ENCODE measurements around the gene VMP1. TPM values are rescaled to one million over a fixed set of nuclear protein-coding genes. Genes with fewer than 3 reads are reported as not detected.
"Not testable (repeated sequence)": the region's sequence is repeated elsewhere in the genome, so short reads cannot be mapped to it uniquely, and the experiment has no call there.

VMP1 gene
- total RNA-seq, 2 donors from 2014 or later, result 259 to 390 TPM

DNA sequence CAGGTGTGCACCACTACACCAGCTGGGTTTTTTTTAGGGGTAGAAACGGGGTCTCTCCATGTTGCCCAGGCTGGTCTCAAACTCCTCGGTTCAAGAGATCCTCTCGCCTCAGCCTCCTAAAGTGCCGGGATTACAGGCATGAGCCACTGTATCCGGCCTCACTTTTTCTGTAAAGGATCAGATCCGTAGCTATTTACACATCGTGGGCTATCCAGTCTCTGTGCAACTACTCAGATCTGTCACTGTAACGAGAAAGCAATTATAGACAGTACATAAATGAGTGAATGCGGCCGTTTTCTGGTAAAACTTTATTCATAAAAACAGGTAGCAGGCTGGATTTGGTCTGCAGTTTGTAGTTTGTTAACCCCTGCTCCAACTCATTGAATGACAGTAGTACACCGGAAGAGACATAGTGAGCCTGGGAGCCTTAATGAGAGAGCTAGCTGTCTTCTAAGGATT, 44.5 kb downstream of the VMP1 start:
- no peak for DNase-seq (ENCODE audit: low spot score)
- intact Hi-C loops (cut with DNase I), result loop anchor here in 1 of 2 donors (2.0 kb wide), 1 partner anchor 107 kb away; no protein-coding TSS in a partner anchor

DNA sequence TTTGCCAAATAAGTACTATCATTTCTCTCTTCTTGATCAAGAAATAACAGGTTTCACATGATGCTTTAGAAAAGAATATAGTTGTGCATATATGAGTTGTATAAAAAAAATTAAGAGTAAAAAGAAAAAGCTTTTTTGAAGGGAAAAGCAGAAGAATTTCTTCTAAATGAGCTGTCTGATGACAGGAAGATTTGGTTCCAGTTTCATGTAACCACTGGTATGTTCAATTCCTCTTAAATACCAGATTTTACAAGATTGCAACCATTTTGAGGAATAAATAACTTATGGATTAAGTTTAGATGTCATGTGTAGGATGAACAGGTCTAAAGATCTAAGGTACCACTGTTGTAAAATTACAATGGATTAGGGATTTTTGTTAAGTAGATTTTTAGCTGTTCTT, 45.0 kb downstream of the VMP1 start:
- no peak for DNase-seq (ENCODE audit: low spot score)
- intact Hi-C loops (cut with DNase I), result no loop called here

DNA sequence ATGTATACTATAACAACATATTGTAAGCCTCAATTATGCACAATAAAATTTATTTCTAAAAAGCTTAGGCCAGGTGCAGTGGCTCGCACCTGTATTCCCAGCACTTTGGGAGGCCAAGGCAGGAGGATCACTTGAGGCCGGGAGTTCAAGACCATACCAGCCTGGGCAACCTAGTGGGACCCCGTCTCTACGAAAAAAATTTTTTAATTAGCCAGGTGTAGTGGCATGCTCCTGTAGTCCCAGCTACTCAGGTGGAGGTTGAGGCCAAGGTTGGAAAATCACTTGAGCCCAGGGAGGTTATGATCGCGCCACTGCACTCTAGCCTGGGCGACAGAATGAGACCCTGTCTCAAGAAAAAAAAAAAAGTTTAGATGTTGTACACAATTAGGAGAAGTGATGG, 45.5 kb downstream of the VMP1 start:
- intact Hi-C loops (cut with DNase I), result no loop called here
- no peak for DNase-seq (ENCODE audit: low spot score)

DNA sequence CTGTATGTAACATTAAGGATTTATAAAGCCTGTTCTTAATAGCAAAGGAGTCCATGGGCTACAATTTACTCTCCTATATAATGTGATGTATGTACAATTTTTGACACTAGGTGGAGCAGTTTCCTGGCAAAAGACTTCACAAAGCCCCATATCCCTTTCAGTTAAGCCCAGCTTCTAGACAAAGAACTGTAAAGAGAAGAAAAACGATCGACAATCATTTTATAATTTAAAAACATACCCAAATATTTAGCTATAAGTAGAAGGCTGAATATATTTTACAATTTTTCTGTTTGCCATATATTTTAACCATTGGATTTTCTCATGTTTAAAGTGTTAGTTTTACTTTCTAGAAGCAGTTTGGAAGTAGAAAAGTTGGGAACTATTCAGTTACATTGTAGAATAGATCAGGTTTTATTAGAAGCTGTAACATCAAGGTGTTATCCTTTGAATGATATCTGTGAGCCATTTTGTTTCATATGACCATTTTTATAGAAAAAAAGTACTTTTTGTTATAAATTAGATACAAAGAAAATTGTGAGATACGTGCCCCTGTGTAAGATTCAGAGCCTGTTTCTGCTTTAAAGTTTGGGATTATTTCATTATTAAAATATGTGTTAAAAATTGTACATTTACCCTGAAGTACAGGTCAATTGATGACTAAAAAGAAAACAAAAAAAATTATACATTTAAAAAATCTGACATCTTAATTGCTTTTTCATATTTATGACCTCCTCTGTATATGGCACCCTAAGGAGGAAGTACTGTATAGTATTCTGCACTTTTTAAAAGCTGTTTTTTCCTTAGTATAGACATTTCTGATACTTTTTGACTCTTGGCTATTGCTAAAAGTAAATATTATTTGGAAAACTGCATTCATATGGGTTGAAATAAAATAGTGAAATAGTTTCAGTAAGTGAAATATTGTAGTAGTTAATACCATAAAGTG, 46.3 kb downstream of the VMP1 start:
- intact Hi-C loops (cut with DNase I), result no loop called here
- no peak for DNase-seq (ENCODE audit: low spot score)

DNA sequence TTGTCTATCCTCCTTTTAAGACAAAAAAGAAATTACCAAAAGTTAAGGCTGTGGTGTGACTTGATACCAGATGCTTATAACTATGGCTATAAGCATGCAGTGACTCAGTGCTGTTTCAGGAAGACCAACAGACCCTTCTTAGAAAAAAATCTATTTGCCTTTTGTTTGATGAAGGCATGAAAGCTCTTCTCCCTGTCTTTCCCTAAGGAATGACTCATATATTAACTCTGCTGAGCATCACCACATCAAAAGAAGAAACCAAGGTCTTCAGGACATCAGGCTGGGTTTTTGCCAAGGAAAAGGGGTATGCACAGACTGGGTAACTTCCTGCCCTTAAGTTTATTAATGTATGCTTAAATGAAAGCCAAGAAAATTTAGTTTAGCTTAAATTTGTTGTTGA, 47.1 kb downstream of the VMP1 start:
- intact Hi-C loops (cut with DNase I), result no loop called here
- DNase-seq (ENCODE audit: low spot score), result no peak

DNA sequence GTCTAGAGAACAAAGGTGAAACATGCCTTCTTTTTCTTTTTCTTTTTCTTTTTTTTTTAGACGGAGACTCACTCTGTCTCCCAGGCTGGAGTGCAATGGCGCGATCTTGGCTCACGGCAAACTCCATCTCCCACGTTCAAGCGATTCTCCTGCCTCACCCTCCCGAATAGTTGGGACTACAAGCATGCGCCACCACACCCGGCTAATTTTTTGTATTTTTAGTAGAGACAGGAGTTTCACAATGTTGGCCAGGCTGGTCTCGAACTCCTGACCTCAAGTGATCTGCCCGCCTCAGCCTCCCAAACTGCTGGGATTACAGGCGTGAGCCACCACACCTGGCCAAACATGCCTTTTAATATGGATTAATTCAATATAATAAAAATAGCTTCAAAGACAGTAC, 47.6 kb downstream of the VMP1 start:
- intact Hi-C loops (cut with DNase I), result loop anchor here in 1 of 2 donors (1.0 kb wide), 1 partner anchor 32 kb away; no protein-coding TSS in a partner anchor
- not testable (repeated sequence) for DNase-seq (ENCODE audit: low spot score)

DNA sequence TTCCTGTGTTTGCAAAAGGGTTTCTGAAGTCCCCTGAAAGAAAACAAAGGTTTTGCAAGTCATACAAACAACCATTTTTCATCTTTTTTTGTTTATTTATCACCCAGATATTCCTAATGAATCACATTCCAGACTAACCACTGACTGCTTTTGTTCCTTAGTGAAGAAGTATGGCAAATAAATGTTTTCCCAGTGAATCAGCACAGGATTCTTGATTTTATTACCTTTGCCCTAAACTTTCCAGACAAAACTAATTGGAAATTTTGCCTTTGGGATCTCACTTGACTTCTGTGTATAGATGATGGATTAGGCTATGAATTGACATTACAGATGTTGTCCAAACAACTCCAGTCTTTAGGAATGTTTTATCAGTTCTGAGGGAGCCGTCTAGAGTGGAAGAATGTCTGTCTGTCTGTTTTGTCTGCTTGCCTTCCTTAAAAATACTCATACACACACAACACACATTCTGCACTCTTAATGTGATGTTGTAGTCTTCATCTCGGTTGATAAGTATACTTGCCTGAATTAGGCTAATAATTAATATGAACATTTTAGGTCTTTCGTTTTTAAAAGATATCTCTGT, 48.9 kb downstream of the VMP1 start:
- DNase-seq (ENCODE audit: low spot score), result no peak
- intact Hi-C loops (cut with DNase I), result no loop called here

DNA sequence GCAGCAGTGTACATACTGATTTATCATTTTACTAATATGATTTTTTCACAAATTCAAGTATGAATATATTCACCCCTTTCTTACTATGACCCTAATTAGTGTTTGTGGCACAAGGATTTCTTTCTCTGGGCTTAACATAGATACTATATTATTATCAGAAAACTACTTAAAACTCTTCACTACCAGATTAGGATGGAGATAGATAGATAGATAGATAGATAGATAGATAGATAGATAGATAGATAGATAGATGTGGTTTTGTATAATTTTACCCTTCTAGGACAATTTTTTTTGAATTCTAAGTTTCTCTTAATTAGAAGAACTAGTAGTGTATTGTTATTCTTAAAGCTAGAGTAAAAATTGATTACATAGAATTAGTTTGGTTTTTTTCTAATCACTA, 49.6 kb downstream of the VMP1 start:
- DNase-seq (ENCODE audit: low spot score), result no peak
- intact Hi-C loops (cut with DNase I), result no loop called here

DNA sequence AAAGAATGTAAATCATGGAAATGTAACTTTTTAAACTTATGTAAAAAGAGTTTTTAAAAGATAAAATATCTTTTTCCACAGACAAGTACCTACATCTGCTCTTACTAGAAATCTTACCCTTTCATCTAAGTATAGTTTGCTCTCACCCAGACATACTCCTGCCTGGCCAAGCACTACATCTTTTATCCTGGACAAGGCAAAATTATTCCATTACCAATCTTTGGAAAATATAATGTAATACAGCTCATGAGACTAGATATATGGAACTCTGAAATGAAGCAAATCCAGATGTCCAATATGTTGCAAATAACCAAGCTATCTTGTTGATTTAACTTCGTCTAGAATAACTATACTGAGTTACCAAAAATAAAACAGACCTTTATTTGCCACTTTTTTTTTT, 50.0 kb downstream of the VMP1 start:
- DNase-seq (ENCODE audit: low spot score), result no peak
- intact Hi-C loops (cut with DNase I), result no loop called here

DNA sequence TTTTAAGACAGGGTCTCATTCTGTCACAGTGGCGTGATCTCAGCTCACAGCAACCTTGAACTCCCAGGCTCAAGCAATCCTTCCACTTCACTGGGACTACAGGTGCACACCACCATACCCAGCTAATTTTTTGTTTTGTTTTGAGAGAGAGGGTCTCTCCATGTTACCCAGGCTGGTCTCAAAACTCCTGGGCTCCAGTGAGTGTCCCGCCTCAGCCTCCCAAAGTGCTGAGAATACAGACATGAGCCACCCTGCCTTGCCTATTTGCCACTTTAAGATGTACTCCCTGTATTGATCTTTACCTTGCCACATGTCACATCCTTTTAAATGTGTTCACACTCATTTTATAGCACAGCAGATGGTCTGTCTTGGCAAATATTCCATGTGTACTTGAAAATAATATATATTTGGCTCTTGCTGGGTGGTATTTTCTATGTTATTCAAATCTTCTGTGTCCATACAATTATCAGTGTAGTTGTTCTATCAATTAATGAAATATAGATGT, 50.5 kb downstream of the VMP1 start:
- intact Hi-C loops (cut with DNase I), result no loop called here
- no peak for DNase-seq (ENCODE audit: low spot score)

DNA sequence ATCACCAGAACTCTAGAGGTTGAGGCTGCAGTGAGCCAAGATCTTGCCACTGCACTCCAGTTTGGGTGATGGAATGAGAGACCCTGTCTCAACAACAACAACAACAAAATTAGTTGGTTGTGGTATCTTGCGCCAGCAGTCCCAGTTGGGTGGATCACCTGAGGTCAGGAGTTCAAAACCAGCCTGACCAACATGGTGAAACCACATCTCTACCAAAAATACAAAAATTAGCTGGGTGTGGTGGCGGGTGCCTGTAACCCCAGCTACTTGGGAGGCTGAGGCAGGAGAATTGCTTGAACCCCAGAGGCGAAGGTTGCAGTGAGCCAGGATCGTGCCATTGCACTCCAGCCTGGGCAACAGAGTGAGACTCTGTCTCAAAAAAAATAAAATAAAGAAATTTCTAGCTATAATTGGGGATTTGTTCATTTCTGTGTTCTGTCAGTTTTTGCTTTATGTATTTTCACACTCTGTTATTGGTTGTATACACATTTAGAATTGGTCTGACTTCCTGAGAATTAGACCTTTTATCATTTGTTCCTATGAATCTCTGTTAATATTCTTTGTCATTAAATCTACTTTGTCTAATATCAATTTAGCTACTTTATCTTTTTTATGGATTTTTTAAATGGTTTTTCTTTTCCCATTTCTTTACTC, 51.7 kb downstream of the VMP1 start:
- intact Hi-C loops (cut with DNase I); DNase-seq (ENCODE audit: low spot score): not testable (repeated sequence)

DNA sequence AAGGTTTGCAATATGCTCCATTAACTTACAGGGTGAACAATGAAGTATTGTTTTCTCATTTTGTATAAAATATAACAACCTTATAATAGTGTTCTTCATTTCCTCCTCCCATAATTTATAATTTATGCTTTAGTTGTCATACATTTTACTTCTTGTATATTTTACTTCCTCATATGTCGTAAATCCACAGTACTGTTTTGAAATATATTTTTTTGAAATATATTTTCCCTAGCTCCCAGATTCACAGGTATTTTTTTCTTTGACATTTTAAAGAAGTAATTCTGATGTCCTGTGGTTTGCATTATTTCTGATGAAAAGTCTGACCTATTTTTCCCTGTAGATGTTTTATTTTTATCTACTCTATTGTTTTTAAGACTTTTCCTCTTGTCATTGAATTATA, 52.7 kb downstream of the VMP1 start:
- no peak for DNase-seq (ENCODE audit: low spot score)
- intact Hi-C loops (cut with DNase I), result no loop called here

DNA sequence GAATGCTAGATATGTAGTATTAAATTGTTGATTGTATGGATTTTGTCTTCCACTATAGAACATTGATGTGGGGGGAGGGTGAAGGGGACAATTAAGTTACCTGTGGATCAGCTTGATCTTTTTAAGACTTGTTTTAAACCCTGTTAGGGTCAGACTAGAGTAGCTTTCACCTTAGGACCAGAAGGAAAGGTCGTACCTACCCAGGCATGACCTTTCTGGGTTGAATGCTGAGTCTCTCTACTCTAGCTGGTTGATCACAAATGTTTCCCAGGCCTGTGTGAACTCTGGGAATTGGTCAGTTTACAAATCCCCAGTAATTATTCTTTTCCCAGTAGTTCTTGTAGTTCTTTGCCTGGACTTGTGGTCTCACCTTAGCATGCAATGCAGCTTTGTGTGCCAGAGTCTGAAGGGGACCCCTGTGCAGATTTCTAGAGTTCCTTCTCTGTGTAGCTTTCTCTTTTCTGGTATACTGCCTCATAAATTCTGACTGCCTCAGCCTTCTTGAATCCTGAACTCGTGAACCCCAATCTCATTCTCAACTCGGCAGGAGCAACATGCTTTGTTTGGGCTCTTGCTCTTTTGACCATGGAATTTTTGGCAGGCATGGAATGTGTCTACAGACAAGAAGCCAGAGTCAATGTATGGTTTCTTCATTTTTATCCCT, 54.1 kb downstream of the VMP1 start:
- DNase-seq (ENCODE audit: low spot score), result no peak
- intact Hi-C loops (cut with DNase I), result no loop called here

DNA sequence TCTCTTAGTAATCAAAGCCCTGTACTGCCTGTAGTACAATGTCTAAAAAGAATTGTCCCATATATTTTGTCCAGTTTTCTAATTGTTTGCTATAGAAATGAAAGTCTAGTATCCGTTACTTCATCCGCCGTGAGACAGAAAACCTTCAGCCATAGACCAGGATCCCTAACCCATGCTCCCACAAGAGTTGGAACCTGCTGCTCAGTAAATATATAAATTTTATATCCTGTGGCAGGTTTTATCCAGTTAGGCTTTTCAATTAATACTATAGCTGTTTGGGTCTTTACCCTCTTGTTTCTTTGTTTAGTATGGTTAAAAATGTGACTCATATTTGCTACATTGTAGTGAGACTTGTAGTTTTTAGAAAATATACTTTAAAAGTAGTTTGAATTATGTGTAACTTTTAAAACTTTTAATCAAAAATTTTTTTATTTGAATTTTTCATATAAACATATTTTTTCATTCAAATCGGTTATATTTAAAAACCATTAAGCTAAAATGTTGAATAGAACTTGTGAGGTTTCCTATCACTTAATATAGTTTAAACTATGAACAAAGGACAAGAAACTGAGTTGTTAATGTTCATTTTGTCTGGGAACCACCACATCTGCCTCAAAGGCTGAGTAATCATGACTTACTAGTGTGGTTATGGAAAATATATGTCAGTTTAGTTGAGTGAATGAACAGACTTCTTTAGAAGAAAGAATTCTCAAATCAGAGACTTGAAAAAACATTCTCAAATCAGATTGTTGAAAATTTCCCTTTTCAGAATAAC, 54.8 kb downstream of the VMP1 start:
- intact Hi-C loops (cut with DNase I), result no loop called here
- DNase-seq (ENCODE audit: low spot score), result no peak

DNA sequence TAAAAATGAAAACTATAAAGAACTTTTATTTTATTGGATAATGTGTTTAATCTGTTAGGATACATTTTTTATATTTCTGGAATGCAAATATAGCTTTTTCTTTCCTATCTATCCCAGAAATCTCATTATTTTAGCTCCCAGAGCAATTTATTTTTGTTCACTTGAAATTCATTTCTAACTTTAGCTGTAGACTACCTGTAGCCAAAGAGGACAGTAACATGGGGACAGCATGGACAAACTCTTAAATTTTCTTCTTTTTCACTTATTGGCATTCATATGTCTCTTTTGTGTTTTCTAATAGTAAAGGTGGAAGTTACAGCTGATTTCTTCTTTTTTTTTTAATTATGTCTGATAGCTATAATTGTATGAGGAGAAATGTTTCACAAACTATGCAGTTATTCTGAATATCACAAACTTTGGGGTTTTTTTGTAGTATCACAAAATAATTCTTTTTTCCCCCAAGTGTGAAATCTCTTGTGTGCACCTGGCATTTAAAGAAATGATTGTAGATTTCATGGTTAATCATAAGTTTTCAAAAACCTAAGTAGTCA, 55.4 kb downstream of the VMP1 start:
- DNase-seq (ENCODE audit: low spot score), result no peak
- intact Hi-C loops (cut with DNase I), result no loop called here

DNA sequence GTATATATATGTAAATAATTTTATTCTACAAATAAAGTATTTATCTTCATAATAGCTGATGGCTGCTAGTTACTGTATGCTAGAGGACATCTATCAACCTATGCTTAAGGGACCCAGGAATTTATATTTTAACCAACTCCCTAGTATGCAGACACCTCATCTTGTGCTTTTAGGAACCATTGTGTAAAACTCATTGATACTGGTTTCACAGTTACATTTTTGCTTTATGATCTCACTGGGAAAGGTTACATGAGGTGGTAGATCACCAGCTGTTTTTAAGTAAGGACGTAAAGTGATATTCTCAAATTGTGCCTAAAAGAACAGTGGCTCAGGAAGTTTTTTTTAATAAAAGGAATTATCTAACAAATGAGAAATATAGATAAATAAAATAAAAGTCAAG, 56.4 kb downstream of the VMP1 start:
- DNase-seq (ENCODE audit: low spot score), result no peak
- intact Hi-C loops (cut with DNase I), result no loop called here

DNA sequence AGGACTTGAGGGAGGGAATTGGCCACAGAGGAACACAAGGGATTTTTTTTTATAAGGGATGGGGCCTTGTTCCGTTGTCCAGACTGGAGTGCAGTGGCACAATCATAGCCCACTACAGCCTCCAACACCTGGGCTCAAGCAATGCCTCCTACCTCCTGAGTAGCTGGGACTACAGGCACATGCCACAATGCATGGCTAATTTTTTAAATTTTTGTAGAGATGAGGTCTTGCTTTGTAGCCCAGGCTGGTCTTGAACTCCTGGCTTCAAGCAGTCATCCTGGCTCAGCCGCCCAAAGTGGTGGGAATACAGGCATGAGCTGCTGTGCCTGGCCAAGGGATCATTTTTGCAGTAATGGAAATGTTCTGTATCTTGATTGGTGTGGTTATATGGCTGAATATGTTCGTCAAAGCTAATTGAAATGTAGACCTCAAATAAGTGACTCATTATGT, 56.9 kb downstream of the VMP1 start:
- intact Hi-C loops (cut with DNase I), result no loop called here
- no peak for DNase-seq (ENCODE audit: low spot score)

DNA sequence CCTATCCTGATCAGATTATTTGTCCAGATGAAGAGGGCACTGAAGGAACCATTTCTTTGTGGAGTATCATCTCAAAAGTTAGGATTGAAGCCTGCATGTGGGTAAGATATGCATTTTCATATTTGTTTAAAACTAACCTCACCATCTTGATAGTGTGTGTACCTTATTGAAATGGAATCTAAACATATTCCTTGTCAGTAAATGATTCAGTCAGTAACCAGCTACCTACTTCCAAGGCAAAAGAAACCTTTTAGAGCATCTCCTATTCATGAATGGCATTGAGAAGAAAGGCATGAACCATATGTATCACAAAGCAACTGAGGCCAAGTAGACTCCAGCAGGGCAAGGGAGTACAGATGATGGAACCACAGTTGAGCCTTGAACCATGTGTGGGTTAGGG, 57.6 kb downstream of the VMP1 start:
- intact Hi-C loops (cut with DNase I), result no loop called here
- no peak for DNase-seq (ENCODE audit: low spot score)

Data from posterior vena cava (tissue), 2 donors.